ENCODE data around the gene JPT2.

The JPT2 gene, protein sequence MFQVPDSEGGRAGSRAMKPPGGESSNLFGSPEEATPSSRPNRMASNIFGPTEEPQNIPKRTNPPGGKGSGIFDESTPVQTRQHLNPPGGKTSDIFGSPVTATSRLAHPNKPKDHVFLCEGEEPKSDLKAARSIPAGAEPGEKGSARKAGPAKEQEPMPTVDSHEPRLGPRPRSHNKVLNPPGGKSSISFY

DNA sequence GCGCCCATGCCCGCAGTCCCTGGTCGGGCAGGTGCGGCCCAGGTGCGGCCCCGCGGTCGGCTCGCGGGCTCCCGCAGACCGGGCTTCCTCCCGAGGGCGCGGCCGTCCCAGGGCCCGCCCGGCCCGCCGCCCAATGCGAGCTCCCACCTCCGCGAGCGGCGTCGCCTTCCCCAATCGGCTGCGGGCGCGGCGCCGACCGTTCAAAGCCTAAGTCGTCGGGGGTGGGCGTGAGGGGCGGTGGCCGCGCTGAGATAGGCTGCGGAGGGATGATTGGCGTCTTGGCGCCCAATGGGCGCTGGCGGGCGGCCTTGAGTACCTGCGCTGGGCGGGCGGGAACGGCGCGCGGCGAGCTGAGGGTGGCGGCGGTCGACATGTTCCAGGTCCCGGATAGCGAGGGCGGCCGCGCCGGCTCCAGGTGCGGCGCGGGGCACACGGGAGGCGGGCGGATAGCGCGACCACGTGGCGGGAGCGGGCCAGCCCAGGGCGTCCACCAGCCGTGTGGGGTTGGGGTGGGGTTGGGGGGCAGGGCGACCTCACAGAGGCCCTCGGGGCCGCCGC is at the start of gene JPT2:
Gene JPT2 (plus strand): TSS at position 338 of the 558 bp plus-strand sequence. CDS start 34 bp downstream, at position 372.
- DNase-seq (ENCODE audit: low read depth) = peak; percentile 94

DNA sequence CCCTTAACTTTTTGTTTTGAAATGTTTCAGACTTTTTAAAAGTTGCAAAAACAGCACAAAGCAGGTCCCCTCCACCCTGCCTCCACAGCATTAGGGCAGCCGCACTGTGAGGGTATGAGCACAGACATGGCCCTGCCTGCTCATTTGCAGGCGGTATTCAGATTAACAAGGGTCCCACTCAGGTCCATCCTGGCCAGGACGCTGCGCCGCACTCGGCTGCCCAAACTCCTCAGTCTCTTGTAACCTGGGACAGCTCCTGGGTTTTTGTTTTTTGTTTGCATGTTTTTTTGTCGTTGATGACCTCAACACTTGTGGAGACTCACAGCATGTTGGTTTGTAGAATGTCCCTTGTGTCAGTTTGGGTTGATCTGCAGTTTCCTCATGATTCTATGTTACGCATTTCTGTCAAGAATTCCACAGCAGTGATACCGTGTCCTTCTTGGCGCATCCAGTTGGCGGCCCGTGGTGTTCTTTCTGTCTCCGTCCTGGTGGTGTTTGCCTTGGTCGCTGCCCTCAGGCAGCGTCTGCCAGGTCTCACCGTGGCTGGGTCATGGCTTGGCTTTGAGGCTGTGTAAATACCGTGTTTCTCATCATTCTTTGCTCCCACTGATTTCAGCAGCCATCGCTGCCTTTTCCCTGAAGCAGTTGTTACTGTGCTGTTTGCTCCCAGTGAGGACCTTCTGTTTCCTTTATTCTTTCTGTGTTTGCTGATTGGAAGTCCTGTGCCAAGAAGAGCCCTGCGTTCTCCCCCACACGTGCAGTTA is 47.4 kb upstream of the JPT2 start:
- DNase-seq (ENCODE audit: low read depth) = no peak

DNA sequence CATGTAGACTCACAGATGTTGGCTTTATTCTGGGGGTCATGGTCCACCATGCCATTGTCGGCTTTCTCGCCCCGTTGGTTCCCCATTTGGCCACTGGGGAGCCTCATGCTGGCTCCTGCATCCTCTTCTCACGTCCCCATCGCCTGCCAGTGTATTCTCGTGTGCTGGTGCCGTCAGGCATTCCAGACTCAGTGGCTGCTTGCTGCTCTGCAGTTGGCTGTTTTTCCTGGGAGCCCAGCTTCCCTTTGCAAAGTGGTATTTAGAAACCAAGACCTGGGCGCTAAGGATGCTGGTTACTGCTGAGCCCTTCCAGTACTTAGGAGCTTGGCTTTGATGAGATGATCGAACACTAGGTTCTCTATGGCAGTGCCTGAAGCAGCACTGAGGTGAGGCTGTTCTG is 46.8 kb upstream of the JPT2 start:
- no peak for DNase-seq (ENCODE audit: low read depth)

DNA sequence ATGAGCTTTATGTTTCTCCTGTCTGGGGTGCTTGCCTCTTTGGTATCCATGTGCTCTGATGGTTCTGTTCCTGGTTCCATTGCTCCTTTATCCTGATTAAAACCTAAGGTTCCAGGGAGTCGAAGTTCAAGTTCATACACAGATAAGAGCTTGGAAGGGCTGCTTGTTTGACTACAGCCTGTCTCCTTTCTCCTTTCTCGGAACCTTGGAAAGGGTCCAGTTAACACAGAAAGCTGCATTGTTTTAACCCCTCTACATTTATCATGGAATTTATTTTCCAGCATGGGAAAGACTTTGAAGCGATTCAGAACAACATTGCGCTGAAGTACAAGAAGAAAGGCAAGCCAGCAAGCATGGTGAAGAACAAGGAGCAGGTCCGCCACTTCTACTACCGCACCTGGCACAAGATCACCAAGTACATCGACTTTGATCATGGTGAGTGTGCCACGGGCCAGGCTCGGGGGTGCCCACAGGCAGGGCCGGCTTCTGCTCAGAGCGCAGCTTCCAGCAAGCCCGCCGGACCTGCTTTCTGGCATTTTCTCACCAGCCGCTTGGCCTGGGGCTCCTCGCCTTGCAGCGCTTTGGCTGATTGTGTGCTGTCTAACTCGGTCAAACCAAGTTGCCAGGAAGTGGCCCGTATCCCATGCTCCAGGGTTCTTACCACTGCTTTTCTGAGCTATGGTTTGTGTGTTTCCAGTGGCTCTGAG is 46.0 kb upstream of the JPT2 start:
- DNase-seq (ENCODE audit: low read depth) = no peak

DNA sequence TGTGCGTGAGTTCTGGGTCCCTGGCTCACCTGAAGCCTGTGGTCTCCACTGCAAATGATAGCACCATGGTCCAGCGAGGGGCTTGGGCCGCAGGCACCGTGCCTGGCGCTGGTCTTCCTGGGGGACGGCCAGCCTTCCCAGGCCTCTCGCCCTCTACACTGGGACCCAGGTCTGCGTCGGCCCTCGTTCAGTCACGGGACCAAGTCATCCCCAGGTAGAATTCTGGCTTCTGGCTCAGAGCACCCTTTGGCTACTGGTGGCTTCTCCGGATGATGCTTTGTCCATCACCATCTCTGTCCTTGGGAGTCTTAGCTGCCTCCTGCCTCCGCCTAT is 45.5 kb upstream of the JPT2 start:
- no peak for DNase-seq (ENCODE audit: low read depth)

DNA sequence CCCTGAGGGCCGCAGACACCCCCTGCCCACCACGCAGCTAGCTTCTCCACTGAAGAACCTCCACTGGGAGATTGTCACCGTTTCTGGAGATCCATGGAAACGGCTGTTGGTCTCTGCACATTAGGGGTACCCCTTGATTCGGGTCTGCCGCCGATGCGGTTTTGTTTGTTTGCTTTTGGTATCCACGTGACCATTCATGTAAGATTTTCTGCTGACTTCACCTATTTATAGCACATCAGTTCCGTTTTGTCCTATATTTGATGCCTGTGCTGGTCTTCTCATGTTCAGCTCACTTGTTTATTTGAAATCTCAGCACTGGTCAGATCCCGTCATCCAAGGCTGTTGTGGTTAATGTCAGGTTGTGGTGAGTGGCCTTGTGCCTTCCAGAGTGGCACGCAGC is 44.8 kb upstream of the JPT2 start:
- no peak for DNase-seq (ENCODE audit: low read depth)

DNA sequence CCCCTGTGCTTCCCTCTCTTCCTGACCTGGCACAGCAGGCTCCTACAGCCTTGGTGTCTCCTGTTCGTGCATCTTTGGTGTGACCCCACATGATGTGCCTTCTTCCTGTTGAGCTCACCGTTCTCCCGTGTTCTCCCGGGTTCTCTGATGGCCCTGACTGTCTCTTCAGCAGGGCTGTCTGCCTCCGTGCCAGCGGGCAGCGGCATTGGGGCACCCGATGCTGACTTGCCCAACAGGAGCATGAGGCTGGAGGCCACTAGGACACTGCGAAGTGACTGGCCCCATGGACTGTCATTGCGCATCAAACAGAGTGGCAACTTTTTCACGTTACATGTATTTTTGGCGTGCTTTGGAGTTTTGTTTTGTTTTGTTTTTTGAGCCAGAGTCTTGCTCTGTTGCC is 43.5 kb upstream of the JPT2 start:
- DNase-seq (ENCODE audit: low read depth) = no peak

DNA sequence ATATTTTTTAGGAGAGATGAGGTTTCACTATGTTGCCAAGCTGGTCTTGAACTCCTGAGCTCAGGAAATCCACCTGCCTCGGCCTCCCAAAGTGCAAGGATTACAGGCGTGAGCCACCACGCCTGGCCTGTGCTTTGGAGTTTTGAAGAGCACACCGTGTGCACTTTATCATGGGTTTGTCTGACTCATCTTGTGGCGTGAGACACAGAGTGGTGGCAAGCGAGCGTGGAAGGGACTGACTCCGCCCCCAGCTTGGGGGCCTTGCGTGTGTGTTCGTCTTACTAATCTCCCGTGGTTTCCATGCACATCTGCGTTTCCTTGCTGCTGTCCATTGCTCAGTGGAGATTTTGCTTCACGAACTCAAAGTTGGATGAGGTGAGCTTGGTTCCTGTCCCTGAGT is 43.0 kb upstream of the JPT2 start:
- DNase-seq (ENCODE audit: low read depth) = no peak

DNA sequence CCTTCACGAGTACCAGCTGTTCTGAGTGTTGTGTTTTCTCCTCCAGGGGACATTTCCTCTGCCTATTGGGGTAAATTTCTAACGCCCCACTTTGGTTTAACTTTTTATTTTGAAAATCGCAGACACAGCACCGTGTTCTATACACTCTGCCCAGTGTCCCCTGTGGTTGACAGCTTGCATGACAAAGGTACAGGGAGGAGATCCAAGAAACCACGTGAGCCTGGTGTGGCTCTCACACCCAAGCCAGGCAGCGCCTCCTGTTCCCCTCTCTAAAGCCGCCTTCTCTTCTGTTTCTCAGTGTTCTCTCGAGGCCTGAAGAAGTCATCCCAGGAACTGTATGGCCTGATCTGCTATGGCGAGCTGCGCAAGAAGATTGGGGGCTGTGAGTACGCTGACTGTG is 40.6 kb upstream of the JPT2 start:
- no peak for DNase-seq (ENCODE audit: low read depth)

DNA sequence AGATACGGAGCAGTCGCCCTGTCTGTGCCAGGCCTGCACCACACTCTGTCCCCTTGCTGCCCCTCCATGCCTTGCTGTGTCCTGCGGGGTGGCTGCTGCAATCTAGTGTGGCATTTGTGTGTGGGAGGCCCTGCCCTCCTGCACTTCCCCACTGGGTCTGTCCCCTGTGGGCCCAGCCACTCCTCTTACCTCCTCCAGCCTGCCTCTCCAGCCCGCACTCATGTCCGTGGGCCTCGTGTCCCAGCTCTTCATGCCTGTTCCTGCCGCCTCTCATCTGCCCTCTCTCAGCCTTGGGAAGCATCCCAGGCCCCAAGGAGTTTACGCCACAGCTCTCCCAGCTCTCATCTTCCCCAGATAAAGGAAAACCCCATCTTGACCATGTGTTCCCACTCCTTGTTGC is 39.3 kb upstream of the JPT2 start:
- no peak for DNase-seq (ENCODE audit: low read depth)

DNA sequence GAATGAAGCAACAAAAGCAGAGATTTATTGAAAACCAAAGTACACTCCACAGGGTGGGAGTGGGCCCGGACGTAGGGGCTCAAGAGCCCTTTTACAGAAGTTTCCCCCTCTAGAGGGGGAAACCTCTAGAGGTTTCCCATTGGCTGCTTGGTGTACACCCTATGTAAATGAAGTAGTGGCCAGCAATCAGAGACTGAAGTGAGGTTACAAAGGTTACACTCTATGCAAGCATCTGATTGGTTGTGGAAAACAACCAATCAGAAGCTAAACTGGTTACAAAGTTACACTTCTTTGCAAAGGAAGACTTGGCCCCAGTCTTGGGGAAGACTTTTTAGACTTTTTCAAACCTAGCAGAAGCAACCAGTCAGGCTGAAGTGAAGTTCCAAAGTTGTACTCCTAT is 38.8 kb upstream of the JPT2 start:
- no peak for DNase-seq (ENCODE audit: low read depth)

DNA sequence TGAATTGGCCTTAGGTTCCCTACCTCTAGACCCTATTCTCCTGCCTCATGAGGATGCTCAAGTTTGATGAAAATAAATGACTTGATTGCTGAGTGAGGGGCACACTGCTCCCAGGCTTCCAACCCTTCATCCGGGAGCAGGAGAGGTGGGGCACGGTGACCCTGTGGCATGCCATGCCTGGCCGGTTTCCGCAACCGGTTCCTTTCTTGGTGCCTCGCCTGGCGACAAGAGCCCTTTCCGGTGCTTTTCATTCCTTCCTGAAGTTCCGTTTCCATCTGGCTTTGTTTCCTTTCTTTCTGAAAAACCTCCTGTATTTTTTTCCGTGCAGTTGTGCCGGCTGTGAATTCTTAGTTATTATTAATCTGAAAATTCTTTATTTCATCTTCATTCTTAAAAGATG is 38.2 kb upstream of the JPT2 start:
- no peak for DNase-seq (ENCODE audit: low read depth)

DNA sequence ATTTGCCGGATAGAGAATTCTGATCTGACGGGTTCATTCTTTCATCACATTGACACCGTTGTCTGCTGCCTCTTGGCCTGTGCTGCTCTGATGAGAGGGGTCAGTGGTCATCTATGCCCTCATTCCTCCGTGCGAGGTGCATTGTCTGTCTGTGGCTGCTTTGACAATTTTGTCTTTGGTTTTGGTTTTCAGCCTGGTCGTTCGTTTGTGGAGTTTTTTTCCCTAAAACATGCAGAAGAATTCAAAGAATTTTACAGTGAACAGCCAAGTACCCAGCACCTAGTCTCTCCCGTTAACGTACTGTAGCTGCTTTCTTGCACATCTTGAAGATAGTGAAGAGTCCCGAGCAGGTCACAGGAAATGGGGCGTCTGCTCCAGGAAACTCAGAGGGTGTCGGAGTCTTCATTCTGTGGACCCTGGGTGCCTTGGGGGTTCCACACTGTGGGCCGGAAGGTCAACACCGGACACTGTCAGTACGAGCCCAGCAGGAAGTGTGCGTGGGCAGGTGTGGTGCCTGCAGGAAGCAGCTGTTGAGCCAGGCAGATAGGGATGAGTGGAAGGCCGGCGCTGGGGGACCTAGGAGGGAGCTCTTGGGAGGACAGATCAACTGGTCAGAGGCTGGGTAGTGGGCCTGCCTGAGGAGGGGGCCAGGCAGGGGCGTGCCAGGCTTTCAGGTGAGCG is 37.7 kb upstream of the JPT2 start:
- no peak for DNase-seq (ENCODE audit: low read depth)

DNA sequence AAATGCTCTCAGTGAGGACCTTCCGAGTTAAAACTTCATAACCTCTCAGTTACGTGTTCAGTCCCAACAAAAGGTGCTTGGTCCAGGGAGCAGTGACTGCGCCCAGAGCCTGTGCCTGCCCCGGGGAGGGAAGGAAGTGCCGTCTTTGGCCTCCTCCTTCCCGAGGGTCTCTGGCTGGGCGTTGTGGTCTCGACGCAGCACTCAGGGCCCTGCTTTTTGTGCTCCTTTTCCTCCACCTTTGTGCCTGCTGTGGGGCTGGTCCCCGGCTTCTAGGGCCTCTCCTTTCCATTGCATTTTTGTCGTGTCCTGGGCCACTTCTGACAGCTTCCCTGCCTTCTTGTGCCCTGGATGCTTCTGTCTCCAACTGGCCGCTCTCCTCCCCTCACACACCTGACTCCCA is 36.8 kb upstream of the JPT2 start:
- no peak for DNase-seq (ENCODE audit: low read depth)

DNA sequence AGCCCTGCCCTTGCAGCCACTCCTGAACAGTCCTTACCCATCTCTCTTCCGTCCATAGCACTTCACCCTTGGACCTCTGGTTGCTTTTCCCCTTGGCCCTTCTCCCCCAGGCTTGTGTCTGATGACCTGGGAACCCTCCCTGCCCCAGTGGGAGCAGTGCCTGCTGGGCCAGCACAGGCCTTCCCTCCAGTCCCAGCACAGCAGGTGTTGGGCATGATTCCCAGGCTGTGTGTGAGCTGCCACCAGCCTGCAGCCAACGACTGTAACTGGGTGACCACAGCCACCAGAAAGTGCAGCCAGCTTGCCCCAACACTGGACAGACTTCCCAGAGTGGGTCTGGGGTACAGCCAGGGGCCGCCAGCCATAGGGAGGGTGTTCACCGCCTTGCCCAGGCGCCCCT is 35.9 kb upstream of the JPT2 start:
- DNase-seq (ENCODE audit: low read depth) = no peak

DNA sequence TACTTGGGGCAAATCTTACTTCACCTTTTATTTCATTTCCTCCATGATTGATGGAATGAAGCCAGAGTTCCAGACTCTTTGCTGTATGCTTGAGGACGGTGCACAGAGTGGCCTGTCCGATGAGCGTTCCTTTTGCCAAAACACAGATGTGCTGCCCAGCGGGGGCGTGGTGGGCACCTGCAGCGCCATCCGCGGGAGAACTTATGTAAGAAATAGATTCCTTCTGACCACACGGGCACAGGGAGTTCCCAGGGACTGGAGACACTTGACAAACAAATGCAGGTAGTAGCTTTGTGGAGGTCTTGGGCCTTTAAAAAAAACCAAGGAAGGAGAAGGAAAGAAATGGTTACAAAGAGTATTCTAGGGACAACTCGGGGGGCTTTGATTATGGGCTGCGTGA is 35.3 kb upstream of the JPT2 start:
- no peak for DNase-seq (ENCODE audit: low read depth)

DNA sequence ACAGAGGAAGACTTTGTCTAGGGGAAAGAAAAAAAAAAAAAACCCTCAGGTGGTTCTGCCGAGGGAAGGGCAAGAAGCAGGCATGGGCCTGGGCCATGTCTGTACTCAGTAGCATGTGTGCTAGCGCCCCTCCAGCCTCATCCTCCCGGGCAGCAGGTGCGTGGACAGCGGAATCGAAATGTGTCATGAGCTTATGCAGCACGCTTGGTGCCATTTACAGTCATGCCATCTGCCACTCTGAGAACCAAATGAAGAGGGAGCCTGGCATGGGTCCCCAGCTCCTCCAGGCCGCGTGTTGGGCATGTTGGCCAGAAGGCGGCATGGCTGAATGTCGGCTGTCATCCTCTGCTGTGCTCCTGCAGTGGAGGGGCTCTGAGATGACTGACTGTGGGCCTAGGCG is 34.6 kb upstream of the JPT2 start:
- no peak for DNase-seq (ENCODE audit: low read depth)

DNA sequence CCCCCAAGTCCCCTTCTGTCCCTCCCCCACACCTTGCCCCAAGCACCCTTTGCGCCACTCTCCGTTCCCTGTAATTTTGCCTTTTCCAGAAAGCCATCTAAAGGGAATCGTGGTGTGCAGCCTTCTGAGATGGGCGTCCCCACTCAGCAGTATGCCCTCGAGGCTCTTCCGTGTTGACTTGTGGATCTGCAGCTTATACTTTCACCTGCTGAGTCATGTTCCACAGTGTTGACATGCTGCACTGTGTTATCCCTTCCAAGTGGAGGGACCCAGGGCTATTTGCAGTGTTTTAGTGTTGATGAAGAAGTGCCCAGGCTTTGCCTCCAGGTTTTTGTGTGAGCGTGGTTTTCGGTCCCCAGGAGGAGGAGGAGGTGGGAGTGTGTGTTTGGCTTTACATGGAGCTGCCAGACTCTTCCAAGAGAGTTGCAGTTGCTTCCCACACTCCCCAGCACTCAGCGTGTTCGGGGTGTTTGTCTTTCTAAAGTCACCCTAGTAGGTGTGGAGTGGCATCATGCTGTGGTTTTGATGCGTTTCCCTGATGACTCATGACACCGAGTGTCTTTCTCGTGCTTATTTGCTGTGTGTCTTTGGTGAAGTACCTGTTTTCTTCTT is 32.1 kb upstream of the JPT2 start:
- DNase-seq (ENCODE audit: low read depth) = peak; percentile 16

DNA sequence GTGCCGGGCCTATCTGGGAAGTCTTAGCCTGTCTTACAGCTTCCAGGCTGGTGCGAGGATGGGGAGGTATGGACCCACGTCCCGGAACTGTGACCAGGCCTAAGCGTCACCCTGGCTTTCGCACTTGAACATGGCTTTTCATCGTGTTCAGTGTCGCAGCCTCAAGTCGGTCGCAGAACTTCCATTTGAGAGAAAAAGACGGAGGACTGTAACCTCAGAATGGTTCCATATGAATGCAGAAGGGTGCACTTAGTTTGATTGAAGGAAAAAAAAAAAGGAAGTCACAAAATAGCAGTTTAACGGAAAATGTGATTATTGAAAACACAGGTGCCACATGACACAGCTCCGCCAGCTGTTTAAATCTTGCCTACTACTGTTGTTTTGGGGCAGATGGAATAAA is 30.2 kb upstream of the JPT2 start:
- DNase-seq (ENCODE audit: low read depth) = no peak

DNA sequence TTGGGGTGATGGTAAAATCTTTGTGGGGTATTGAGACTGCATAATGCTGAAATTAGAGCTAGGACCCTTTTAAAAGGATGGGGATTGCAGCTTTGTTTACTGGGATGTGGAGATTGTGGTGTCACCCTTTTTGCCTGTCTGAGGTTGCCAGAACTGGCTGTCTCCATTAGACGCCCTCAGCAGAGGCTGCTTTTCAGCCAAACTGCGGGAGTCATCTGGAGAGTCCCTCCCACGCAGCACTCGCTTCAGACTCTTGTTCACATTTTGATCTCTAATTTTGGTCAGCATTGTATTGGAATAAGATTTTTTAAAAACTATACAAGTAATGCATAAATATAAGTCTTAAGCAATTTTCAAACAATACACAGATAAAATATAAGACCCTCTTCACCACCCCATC is 27.9 kb upstream of the JPT2 start:
- DNase-seq (ENCODE audit: low read depth) = no peak

DNA sequence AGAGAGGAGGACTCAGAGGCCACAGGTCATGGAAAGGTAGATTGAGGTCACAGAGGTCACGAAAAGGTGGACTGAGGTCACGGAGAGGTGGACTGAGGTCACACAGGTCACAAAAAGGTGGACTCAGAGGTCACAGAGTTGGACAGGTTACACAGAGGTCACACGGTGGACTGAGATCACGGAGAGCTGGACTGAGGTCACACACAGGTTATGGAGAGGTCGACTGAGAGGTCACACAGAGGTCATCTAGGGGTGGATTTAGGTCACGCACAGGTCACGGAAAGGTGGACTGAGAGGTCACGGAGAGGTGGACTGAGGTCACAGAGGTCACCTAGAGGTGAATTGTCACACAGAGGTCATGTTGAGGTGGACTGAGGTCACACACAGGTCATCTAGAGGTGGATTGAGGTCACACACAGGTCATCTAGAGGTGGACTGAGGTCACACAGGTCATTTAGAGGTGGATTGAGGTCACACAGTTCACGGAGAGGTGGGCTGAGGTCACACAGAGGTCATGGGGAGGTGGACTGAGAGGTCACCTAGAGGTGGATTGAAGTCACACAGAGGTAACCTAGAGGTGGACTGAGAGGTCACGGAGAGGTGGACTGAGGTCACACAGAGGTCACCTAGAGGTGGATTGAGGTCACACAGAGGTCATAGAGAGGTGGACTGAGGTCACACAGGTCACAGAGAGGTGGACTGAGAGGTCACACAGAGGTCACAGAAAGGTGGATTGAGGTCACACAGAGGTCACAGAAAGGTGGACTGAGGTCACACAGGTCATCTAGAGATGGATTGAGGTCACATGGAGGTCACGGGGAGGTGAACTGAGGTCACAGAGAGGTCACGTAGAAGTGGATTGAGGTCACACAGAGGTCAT is 26.7 kb upstream of the JPT2 start:
- no peak for DNase-seq (ENCODE audit: low read depth)

Data from activated T-helper 9 cell treated with anti-CD3 and anti-CD28 coated beads, Interleukin-2, amount 50 U/mL, for 16 hours (primary cell).